ENCODE measurements around the gene GMDS. TPM values are rescaled to one million over a fixed set of nuclear protein-coding genes. Genes with fewer than 3 reads are reported as not detected.
A peak's percentile ranks its signal among the peaks of the same experiment; 100 is the strongest.

GMDS gene
- total and polyA plus RNA-seq, 2 donors (not counting 3 experiments of a cell fraction or from before 2014, with no cell fraction given), result 9.8 to 23.5 TPM

DNA sequence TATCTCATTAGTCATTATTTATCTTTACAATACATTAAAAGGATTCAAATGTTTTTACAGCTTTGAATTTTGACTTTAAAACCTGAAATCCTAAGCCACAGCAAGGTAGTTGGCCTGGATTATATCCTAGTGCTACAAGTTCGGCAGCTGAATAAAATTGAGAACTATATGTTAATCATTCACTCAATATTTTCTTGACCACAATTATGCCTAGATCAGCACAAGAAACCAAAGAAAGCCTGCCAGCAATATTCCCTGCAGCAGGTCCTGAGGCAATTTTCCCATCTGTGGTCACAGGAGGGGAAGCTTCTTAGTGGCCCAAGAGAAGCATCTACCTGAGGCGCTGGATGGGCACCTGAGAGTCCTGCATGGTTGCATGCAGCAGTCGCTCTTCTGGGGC, 183.5 kb downstream of the GMDS start:
- DNase-seq (ENCODE audit: low read depth, low spot score), result peak; percentile 11
- ChIA-PET CTCF (interaction anchor here (1.1 kb wide), 1 partner anchor 12 kb away, joined by 3 read pairs; no protein-coding TSS in a partner anchor), POLR2A (no interaction called here)
- intact Hi-C loops (cut with micrococcal nuclease), result no loop called here
- Histone ChIP-seq H3K36me3 (ENCODE audit: control insufficient read depth in 2 of 2, extremely low read depth in 1 of 2, insufficient read depth in 2 of 2, low read length in 2 of 2) (no peaks in the 10 kb centered on the region), H3K4me1 (ENCODE audit: control insufficient read depth, extremely low read depth, insufficient read depth, low read length) (no peaks in the 10 kb centered on the region), H3K4me3 (replicated peaks in 1 of 3; ENCODE audit: insufficient read depth in 1 of 3, low read depth in 1 of 3, low read length in 3 of 3) (no peak overlapping the region), H3K9me3 (replicated peaks; ENCODE audit: control insufficient read depth, insufficient read depth, low read length) (no peaks in the 10 kb centered on the region), H2AFZ (ENCODE audit: low read depth, low read length) (no peak overlapping the region), H3K27ac (ENCODE audit: insufficient read depth, low read depth, low read length) (no peak overlapping the region), H3K9ac (replicated peaks; ENCODE audit: extremely low read depth, insufficient read depth, low read length) (no peak overlapping the region), H4K20me1 (replicated peaks; ENCODE audit: control insufficient read depth, extremely low read depth, insufficient read depth, low read length) (no peaks in the 10 kb centered on the region), H3K27me3 (ENCODE audit: control insufficient read depth in 2 of 2, insufficient read depth in 2 of 2, low read length in 2 of 2) (no peaks in the 10 kb centered on the region), H3K9me1 (replicated peaks; ENCODE audit: control insufficient read depth, extremely low read depth, insufficient read depth, low read length) (no peaks in the 10 kb centered on the region), H3K4me2 (ENCODE audit: insufficient read depth, low read length) (no peak overlapping the region), H3K79me2 (ENCODE audit: control insufficient read depth, insufficient read depth, low read length) (no peaks in the 10 kb centered on the region)
- no TSS peak for BruUV-seq (replicated peaks)
- TF ChIP-seq GATA2 (IDR thresholded peaks at IDR 0.05; ENCODE audit: insufficient read depth, insufficient read length, low read depth, low read length), result no peak
- TF ChIP-seq FOS (IDR thresholded peaks at IDR 0.05; ENCODE audit: borderline replicate concordance, insufficient read depth, low read length), result no peak
- TF ChIP-seq, protein P1, sequence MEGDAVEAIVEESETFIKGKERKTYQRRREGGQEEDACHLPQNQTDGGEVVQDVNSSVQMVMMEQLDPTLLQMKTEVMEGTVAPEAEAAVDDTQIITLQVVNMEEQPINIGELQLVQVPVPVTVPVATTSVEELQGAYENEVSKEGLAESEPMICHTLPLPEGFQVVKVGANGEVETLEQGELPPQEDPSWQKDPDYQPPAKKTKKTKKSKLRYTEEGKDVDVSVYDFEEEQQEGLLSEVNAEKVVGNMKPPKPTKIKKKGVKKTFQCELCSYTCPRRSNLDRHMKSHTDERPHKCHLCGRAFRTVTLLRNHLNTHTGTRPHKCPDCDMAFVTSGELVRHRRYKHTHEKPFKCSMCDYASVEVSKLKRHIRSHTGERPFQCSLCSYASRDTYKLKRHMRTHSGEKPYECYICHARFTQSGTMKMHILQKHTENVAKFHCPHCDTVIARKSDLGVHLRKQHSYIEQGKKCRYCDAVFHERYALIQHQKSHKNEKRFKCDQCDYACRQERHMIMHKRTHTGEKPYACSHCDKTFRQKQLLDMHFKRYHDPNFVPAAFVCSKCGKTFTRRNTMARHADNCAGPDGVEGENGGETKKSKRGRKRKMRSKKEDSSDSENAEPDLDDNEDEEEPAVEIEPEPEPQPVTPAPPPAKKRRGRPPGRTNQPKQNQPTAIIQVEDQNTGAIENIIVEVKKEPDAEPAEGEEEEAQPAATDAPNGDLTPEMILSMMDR (IDR thresholded peaks at IDR 0.05; ENCODE audit: extremely low read depth in 1 of 2, insufficient read depth in 1 of 2, low read depth in 1 of 2, low read length in 2 of 2), result no peak
- TF ChIP-seq POLR2A (IDR thresholded peaks at IDR 0.05; ENCODE audit: low read depth, low read length), result no peak
- TF ChIP-seq EZH2 (IDR thresholded peaks at IDR 0.05; ENCODE audit: borderline replicate concordance, low read depth, low read length, severe bottlenecking), result no peak
- TF ChIP-seq MYC (IDR thresholded peaks at IDR 0.05; ENCODE audit: low read depth, low read length), result no peak
- no peak for TF ChIP-seq POLR2AphosphoS5 (IDR thresholded peaks at IDR 0.05; ENCODE audit: insufficient read depth, low read depth, low read length)
- no peak for TF ChIP-seq JUN (IDR thresholded peaks at IDR 0.05; ENCODE audit: borderline replicate concordance, insufficient read depth, insufficient read length, low read depth)
- TF ChIP-seq, protein P2, sequence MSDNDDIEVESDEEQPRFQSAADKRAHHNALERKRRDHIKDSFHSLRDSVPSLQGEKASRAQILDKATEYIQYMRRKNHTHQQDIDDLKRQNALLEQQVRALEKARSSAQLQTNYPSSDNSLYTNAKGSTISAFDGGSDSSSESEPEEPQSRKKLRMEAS (IDR thresholded peaks at IDR 0.05; ENCODE audit: insufficient read depth, insufficient read length), result no peak
- dilution Hi-C loops (cut with MboI; ENCODE audit: extremely low pct_ligation_motif_present, low sequenced_read_pairs), result no loop called here
- FAIRE-seq, result no peak

Measured in endothelial cell of umbilical vein (primary cell).